ENCODE measurements around the gene EXO1.
"Not testable (repeated sequence)": the region's sequence is repeated elsewhere in the genome, so short reads cannot be mapped to it uniquely, and the experiment has no call there.

EXO1 gene

DNA sequence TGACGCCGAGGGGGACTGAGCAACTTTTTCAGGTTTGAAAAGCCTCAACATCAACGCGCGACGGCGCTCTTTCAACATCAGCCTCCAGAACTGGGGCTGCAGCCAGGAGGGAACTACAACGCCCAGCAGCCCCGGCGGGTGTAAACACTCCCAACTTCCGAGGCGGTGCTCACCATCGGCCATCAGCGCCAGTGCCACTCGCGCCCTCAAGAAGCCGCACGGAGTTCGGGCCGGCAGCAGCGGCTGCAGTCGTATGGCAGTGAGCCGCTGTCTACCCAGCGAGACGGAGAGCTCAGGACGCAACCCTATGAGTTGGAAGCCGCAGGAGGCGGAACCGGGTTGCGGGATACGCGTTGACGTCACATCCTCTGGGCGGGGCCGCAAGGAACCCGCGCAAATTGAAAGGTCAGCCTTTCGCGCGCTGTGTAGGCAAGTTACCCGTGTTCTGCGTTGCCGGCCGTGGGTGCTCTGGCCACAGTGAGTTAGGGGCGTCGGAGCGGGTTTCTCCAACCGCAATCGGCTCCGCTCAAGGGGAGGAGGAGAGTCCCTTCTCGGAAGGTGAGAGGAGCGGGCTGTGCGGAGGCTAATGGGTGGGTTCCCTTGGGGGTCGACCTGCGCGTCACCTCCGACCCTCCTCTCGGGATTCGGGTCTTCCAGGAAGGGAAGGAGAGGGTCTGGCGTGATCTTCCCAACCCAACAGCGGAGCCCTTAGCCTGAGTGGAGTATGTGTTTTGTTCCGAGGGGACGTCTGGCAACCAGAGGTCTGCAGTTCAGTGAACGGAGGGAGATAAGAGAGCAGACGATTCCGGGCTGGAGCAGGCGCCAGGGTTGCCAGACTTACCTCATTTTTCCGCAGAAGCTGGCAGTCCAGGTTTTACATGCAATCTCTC is at the start of gene EXO1:
EXO1 (plus strand) TSS at position 409 of the 890 bp plus-strand sequence. CDS start 2,222 bp downstream, outside the sequence.
- DNase-seq = peak; percentile 97

DNA sequence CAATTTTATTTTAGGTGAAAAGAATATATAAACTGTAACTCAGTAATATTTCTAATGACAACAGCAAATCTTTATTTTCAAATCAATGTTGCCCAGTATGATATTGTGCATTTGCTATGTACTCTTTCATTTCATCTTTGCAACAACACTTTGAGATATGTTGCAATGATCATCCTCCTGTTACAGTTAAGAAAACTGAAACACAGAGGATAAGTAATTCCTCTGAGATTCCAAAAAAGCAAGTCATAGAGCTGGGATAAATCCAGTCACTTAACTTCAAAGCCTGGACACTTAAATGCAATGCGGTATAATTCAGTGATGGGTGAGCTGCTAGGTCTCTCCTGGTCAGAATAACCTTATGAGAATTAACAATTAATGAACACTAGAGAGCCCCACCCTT is 48.6 kb upstream of the EXO1 start:
- DNase-seq = no peak

DNA sequence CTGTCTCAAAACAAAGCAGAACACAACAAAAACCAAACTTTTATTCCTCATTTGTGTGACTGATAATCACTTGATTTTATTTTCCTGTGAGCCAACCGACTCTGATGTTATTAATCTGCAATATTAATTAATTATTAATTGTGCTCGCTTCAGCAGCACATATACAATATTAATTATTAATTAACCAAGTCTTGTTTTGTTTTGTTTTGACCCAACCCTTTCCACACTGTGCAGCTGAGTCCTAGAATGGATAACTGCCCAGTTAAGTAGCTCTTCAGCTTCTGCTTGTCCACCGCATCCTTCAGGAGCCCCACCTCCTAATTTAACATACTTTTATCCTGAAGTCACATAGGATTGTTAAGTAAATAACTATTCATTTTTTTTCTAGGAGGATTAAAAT is 47.4 kb upstream of the EXO1 start:
- DNase-seq = no peak

DNA sequence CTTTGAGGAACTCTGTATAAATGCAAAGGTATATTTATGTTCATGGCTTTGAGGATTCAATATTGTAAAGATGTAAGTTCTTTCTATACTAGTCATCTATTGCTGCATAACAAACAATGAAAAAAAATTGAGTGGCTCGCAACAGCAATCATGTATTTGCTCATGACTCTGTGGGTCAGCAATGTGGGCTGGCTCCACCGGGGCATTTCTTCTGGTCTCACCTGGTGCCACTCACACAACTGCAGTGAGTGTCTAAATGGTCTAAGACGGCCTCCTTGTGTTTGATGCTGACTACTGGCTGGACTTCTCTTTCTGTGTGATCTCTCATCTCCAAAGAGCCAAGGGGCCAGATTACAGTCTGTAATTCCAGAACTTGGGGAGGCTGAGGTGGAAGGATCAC is 45.1 kb upstream of the EXO1 start:
- DNase-seq = no peak

DNA sequence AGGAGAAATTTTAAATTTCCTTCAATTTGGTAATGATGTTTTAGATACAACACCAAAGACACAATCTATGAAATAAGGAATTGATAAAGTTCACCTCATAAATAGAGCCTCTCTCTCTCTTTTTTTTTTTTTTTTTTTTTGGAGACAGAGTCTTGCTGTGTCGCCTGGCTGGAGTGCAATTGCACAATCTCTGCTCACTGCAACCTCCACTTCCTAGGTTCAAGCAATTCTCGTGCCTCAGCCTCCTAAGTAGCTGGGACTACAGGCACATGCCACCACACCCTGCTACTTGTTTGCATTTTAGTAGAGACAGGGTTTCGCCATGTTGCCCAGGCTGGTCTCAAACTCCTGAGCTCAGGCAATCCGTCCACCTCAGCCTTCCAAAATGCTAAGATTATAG is 43.3 kb upstream of the EXO1 start:
- DNase-seq = not testable (repeated sequence)

DNA sequence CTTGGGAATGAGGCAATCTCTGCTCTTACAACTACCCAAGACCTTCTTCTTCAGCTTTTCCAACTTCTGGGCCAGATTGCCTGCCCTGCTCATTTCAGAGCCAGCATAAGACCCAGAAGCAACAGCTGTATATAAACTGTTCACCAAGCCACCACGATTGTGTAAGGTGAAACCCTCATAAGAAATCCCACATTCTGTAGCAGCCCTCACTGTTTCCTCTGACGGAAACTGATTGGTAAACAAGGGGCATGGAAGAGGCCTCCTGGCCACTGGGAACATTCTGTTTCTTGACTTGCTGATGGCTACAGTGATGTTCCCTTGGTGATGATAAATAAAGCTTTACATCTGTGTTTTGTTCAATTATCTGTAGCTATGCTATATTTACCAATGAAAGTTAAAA is 39.7 kb upstream of the EXO1 start:
- no peak for DNase-seq

DNA sequence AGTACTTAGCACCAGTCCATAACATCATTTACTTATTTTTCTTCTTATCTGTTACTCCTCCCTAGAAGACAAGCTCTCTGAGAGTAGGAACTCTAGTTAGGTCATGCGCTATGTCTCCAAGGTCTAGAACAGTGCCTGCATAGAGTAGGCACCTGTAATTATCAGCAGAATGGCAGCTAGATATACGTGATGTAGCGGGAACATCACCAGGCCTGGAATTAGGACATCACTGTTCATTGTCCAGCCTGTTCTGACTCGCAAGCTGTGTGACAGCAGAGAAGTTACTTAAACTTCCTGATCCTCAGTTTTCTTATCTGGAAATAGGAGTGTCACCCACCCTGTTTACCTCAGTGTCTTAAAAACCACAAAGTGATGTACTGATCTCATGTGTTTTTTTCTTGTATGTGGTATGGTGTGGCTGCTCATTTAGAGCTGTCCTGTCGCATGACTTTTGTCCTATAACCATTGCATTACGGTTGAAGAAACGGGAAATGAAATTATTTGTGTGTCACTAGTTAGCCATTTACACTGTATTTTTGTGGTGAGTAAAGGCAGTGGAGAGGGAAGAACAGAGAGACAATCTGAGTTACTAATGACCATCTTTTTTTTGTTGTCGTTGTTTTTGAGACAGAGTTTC is 37.1 kb upstream of the EXO1 start:
- no peak for DNase-seq

DNA sequence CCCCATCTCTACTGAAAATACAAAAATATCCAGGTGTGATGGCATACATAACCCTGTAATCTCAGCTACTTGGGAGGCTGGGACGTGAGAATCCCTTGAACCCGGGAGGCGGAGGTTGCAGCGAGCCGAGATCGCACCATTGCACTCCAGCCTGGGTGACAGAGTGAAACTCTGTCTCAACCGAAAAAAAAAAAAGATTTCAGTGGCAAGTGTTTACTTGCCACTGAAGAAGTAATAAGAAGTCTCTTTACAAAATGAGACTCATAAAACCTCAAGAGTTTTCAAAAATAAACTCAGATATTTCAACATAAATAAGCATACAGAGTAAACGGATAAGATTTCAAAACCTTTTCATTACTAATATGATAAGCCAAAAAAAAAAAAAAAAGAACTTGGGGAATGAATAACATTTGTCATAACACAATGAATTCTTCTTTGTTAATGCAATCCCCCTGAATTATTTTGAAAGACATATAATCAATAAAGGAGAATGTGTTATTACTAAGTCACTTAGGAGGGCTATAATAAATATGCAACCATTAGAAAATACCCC is 34.2 kb upstream of the EXO1 start:
- no peak for DNase-seq

DNA sequence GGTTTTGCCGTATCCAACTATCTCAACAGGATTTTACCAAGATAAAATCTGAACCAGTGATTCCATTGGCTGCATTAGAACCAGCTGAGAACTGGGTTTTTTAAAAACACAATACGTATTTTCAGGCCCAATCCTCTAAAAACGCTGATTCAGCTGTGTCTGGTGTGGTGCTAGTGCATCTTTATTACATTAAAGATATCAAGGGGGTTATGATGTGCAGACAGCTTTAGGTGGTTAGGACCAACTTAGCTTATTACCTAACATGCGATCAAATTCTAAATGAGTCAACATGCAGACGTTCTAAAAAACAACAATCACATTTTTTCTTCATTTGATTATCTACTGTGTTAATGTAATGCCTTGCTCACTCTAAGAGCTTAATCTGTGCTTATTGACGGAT is 32.0 kb upstream of the EXO1 start:
- DNase-seq = peak; percentile 47

DNA sequence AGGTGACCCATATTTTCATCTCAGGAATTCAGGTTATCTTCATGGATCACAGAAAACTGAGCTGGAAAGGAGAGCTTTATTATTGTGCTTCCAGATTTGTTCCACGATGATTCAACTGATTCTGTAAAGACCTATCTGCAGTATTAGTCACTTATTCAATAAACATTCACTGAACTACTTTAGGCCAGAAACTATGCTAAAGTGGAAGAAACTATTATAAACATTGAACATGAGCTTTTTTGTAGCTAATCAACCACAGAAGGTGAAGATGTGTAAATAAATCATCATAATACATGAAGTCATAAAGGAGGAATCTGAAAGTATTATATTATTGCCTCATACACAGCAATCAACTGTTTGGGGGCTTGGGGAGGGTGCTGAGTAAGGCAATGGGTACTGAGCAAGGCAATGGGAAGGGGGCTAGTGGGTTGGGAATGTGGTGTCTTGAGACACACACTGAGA is 30.6 kb upstream of the EXO1 start:
- no peak for DNase-seq

DNA sequence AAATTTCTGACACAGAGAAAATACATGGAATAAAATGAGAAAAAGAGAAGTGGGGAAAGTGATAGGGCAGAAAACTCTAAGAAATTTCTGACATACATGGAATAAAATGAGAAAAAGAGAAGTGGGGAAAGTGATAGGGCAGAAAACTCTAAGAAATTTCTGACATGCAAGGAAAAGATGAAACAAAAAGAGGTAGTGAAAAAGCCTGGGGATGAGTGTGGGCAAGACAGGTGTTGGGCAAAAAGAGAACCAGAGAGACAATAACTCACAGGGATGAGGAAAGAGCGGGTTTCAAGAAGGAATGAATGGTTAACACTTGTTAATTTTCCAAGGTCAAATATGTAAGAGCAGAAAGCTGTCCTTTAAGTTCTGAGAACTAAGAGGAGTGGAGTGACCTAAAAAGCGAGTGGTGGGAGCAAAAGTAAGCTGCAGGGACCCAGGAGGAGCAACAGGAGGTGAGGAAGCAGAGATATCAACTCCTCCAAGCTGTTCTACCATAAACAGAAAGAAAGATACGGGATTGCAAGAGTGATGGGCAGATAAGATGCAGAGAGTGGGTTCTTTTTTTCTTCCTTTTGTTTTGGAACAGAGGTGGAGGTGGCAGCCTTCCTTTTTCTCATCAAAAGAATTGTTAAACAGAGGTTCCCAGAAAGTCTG is 29.9 kb upstream of the EXO1 start:
- no peak for DNase-seq

DNA sequence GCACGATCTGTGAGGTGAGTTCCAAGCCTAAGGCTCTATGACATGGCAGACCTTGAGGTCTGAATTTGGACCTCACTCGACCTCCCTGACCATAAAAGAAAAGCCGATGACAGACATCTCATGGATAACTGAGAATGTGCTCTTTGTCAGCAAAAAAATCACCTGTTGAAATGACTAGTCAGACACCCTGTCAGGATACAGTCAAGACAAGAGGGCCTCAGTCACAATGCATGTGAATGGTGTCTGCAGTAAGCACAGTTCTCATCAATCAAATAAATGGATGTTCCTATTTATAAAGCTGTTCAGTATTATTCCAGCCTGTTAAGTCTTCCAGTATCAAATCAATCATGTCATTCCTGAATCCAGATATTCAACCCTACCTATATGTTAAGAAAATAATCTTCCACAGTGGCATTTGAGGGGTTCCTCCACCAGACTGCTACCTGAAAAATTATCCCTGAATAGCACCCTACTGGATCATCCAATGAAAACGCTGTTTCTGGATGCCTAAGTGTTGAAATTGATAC is 28.6 kb upstream of the EXO1 start:
- DNase-seq = no peak

DNA sequence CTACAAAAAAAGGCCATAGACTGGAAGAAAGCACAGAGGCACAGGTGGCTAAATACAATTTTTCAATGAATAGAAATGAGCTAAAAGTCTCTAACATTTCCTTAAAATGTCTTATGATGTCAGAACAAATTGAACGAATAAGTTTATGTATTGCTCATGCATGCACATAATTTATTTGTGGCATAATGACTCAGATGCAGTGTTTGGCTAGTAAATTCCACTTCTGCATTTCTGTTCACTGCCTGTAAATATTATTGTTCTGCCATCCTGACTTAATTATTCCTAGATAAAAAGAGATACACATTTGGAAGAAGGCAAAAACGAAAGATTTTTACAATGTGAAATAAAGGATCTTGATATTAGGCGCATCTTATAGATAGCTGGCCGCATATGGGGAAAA is 26.6 kb upstream of the EXO1 start:
- DNase-seq = no peak

DNA sequence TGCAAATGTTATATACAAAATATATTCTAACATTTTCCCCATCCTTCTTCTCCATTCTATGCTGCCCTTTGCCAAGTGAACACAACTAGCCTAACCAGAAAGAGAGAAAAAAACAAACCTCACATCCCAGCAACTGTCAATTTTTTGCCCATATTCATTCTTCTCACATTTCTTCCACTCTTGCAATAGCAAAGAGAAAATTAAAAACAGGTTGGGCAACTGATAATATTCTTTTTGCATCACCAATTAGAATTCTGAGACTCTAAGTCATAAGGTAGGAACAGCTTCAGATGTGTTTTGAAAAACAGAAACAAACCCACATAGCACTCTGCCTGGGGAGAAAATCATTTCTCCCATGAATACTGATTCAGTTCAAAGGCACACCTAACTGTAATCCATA is 25.2 kb upstream of the EXO1 start:
- DNase-seq = no peak

DNA sequence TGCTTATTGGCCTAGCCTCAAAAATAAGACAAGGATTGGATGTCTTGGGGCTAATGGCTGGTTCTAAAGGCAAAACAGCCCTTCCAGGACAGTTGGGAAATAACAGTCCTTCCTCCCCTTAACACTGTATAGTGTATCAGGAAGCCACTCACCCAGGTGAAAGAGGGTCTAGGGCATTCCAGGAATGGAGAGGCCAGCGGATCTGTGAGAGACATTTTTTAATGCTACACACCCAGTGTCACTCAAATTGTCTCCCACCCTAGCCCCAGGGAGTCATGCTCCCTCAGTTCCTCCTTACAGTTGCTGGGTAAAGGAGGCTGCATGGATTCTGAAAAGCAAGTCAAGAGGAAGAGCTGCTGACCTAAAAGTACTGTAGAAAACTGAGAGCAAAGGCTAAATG is 24.1 kb upstream of the EXO1 start:
- peak; percentile 24 for DNase-seq

DNA sequence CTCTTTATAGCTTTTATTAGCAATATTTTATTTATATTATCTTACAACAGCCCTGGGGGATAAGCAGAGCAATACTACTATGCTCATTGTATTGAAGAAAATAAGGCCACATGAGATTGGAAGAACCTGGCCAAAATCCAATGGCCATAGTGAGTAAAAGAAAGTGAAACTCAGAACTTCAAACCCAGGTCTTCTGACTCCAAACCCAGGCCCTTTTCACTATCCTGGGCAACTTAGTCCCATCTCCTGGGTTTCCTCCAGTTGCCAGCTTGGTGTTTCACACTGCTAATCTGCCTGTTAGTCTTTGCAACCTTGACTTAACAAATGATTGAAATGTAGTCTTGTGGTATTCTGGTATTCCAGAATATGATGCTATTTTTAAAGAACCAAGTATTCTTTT is 22.4 kb upstream of the EXO1 start:
- DNase-seq = no peak

DNA sequence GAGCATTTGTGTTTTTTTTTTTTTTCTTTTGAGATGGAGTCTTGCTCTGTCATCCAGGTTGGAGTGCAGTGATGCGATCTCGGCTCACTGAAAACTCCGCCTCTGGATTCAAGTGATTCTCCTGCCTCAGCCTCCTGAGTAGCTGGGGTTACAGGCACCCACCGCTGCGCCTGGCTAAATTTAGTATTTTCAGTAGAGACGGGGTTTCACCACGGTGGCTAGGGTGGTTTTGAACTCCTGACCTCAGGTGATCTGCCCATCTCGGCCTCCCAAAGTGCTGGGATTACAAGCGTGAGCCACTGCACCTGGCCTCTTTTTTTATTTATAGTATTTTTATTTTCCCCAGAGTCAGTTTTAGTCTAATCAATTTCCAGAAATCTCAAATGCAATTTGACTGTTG is 21.4 kb upstream of the EXO1 start:
- not testable (repeated sequence) for DNase-seq

DNA sequence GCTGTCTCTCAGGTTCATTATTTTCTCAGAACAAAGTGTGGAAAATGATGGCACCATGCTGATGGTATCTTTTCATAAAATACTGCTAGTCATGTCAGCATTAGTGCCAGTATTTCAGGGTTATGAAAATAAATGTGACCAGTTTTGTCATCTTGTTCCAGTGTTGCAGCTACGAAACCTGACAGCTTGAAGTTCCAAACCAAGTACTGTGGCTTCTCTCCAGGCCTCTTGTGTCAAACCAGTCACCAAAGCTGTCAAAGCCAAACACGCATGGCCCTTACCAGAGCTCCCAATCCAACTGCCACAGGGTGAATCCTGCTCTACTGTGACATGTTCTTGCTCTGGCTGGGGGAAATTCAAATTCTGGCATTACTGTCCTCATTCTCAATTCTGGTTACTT is 20.7 kb upstream of the EXO1 start:
- DNase-seq = no peak

DNA sequence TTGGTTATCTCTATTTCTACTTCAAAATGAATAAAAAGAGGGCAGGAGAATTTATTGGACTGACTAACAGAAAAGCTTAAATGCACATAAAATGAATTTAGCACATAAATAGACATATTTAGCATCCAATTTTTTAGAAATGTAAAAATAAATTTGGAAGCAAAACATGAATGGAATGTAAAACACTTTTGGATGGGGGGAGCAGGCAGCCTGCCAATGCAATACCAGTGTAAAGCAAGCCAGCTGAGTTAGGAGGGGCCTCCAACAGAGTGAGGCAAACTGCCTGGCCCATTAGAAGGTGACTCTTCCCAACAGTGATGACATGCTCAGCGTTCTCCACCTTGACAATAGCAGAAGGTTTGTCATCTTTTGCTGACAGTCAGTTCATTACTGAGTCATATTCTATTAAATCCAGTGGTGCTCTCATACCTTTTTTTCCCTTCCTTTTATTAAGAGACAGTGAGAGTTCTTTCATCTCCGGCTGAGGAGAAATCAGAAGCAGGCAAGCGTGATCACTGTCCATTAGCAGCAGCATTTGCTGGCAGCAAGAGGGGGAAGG is 19.5 kb upstream of the EXO1 start:
- DNase-seq = no peak

DNA sequence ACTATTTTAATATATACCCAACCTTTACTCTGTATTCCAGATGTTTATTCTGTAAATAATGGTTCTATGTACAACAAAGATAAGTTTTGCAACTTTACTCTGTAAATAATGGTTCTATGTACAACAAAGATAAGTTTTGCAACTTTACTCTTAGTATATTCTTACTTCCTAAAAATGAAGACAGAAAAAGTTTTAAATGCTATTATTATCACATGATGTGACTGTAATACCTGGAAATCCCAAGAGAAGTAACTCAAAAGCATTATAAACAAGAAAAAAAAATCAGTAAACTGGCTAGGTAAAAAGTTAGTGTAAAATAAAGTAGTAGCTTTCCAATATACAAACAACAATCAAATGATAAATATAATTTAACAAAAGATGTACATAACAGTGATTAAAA is 18.5 kb upstream of the EXO1 start:
- no peak for DNase-seq

DNA sequence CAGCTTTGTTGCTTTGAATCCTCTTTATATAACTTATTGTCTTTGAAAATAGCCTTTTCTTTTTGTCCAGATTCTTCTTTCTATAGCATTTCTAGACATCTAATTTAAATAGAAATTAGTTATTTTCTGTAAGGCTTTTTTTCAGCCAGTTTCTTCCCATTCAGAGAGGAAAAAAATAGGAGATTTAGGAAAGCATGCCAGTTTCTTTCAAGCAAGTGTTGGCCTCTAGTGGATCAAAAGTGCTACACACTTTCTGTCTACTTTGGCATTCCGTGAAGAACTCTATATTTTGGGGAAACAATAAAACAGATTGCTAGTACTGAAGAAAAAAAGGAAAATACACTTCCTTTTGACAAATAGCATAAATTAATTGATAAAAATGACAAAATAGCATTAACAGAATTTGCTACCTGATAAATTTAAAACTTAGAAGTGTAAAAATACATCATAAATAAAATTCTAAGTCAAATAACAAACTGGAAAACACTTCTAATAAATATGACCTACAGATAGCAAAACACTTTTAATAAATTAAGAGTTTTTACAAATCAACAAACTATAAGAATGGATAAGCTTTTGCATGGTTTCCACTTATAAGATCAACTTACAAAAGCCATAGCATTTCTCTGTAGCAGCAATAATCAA is 13.1 kb upstream of the EXO1 start:
- DNase-seq = peak; percentile 54

DNA sequence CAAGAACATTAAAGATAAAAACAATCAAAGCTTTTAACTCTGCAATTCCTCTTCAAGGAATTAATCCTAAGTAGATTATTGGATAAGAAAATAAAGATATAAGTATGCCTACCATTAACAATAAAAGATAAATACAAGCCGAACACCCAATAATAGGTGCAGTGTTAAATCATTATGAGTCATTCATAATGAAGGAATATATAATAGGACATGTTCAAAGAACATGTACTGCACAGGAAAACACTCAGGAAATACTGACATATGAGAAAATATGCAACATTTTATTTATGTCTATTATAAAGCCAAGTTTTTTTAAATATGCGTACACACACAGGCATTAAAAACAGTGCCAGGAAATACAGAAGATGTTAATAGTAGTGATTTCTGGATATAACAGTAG is 11.1 kb upstream of the EXO1 start:
- no peak for DNase-seq

DNA sequence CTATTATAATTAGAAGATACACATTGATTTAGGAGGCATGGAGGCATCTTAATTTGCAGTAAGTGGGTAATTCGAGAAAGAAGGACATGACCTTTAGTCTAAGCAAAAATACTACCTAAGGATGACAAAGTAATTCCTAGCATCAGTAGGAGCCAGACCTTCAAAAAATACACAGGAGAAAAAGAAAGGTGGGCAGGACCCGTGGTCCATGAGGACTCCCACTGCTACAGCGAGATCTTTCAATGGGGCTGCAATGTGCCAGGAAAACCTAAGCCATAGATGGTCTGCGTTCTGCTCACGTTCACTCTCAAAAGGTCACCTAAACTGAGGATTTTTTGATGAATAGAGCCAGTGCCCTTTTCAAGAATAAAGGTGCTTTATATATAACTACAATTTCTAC is 10.6 kb upstream of the EXO1 start:
- DNase-seq = no peak
